ENCODE data around the gene SYNPO2.

GRCh38 chr4:118953276-118953675 lies 64.6 kb downstream of the SYNPO2 start:
- no peak for TF ChIP-seq CHD2 (IDR thresholded peaks at IDR 0.05; ENCODE audit: low read length)
- no peak for TF ChIP-seq SP1 (IDR thresholded peaks at IDR 0.05; ENCODE audit: low read depth, low read length)
- no peak for TF ChIP-seq FOSL1 (IDR thresholded peaks at IDR 0.05; ENCODE audit: insufficient read depth, low read depth, low read length)
- no peak for TF ChIP-seq MAX (IDR thresholded peaks at IDR 0.05)
- TF ChIP-seq USF2 (IDR thresholded peaks at IDR 0.05; ENCODE audit: low read length), result no peak
- no peak for TF ChIP-seq SIRT6 (IDR thresholded peaks at IDR 0.05; ENCODE audit: low read length)
- no peak for TF ChIP-seq CTCF (IDR thresholded peaks at IDR 0.05; ENCODE audit: control extremely low read depth in 1 of 3, insufficient read depth in 1 of 3, low read depth in 1 of 3, low read length in 3 of 3)
- TF ChIP-seq ZNF274 (IDR thresholded peaks at IDR 0.05; ENCODE audit: borderline replicate concordance, extremely low read depth, low read length), result no peak
- TF ChIP-seq EZH2 (IDR thresholded peaks at IDR 0.05; ENCODE audit: low read depth, low read length, severe bottlenecking), result no peak
- no peak for TF ChIP-seq JUND (IDR thresholded peaks at IDR 0.05; ENCODE audit: low read length)
- no peak for TF ChIP-seq POLR2A (IDR thresholded peaks at IDR 0.05; ENCODE audit: control extremely low read depth in 1 of 2, low read depth in 2 of 2, low read length in 2 of 2)
- TF ChIP-seq HDAC6 (IDR thresholded peaks at IDR 0.05; ENCODE audit: low read depth, low read length), result no peak
- no peak for TF ChIP-seq SP4 (IDR thresholded peaks at IDR 0.05; ENCODE audit: low read length)
- TF ChIP-seq TAF1 (IDR thresholded peaks at IDR 0.05; ENCODE audit: low read depth, low read length), result no peak

Measured in H1 (cell line).